ENCODE measurements around the gene EYS. TPM values are rescaled to one million over a fixed set of nuclear protein-coding genes. Genes with fewer than 3 reads are reported as not detected.

Gene EYS
- polyA plus RNA-seq, 1 of the 3 experiments (the other 2 are of a cell fraction), result 0.05 TPM

GRCh38 chr6:63928613-63929012 is 1778.4 kb downstream of the EYS start:
- DNase-seq, result no peak
- CTCF ChIA-PET, result interaction anchor here (1.0 kb wide), 1 partner anchor 404 kb away, joined by 3 read pairs; no protein-coding TSS in a partner anchor
- POLR2A ChIA-PET, result no interaction called here
- H3K27me3 ChIP-seq (ENCODE audit: insufficient read depth), result no peaks in the 10 kb centered on the region
- H3K27ac ChIP-seq (ENCODE audit: low read depth in 2 of 2, low read length in 1 of 2), result no peak overlapping the region
- no peaks in the 10 kb centered on the region for H3K36me3 ChIP-seq (replicated peaks in 1 of 2; ENCODE audit: control insufficient read depth in 1 of 2, insufficient read depth in 2 of 2, low read length in 1 of 2)
- H3K9me2 ChIP-seq, result no peaks in the 10 kb centered on the region
- H3K4me2 ChIP-seq, result no peak overlapping the region
- H3F3A ChIP-seq (replicated peaks; ENCODE audit: insufficient read depth), result no peaks in the 10 kb centered on the region
- no peak overlapping the region for H3K9ac ChIP-seq
- H4K20me1 ChIP-seq (ENCODE audit: insufficient read depth), result no peaks in the 10 kb centered on the region
- H3K79me2 ChIP-seq (ENCODE audit: insufficient read depth), result no peaks in the 10 kb centered on the region
- 94% methylated on average over 3 of the region's 3 CpGs for WGBS (ENCODE audit: low lambda C conversion rate)
- TF ChIP-seq RFX5 (IDR thresholded peaks at IDR 0.05; ENCODE audit: low read length) (no peak), PBX3 (IDR thresholded peaks at IDR 0.05) (no peak), FOSL2 (IDR thresholded peaks at IDR 0.05; ENCODE audit: borderline replicate concordance, low read depth) (no peak), IRF3 (IDR thresholded peaks at IDR 0.05; ENCODE audit: low read depth, low read length) (no peak), MAX (IDR thresholded peaks at IDR 0.05; ENCODE audit: low read depth) (no peak), POLR2AphosphoS5 (IDR thresholded peaks at IDR 0.05; ENCODE audit: low read depth, low read length) (no peak), EZH2phosphoT487 (IDR thresholded peaks at IDR 0.05; ENCODE audit: borderline replicate concordance, low read depth) (no peak), SIN3A (IDR thresholded peaks at IDR 0.05; ENCODE audit: borderline replicate concordance, low read depth, low read length) (no peak), GATA2 (CRISPR knock-in tag; IDR thresholded peaks at IDR 0.05) (no peak), USF2 (IDR thresholded peaks at IDR 0.05; ENCODE audit: borderline replicate concordance, low read depth, low read length) (no peak), TAF1 (IDR thresholded peaks at IDR 0.05; ENCODE audit: borderline replicate concordance, low read depth, low read length) (no peak), USF1 (IDR thresholded peaks at IDR 0.05; ENCODE audit: borderline replicate concordance, low read depth) (no peak), REST (IDR thresholded peaks at IDR 0.05; ENCODE audit: low read depth, low read length) (no peak), ZBTB33 (IDR thresholded peaks at IDR 0.05; ENCODE audit: borderline replicate concordance, low read depth) (no peak), TEAD4 (IDR thresholded peaks at IDR 0.05; ENCODE audit: borderline replicate concordance, insufficient read depth) (no peak)
- no peak overlapping the region for H3K4me3 ChIP-seq (ENCODE audit: low read depth in 2 of 2, low read length in 1 of 2)
- H2AFZ ChIP-seq (ENCODE audit: low read depth), result no peak overlapping the region
- no peaks in the 10 kb centered on the region for H3K9me3 ChIP-seq
- H3K4me1 ChIP-seq (ENCODE audit: control insufficient read depth in 1 of 2, insufficient read depth in 2 of 2, low read depth in 1 of 2, low read length in 1 of 2), result no peaks in the 10 kb centered on the region

Data from SK-N-SH (cell line).